DMS53 treated with DMSO at 0.1 percent for 48 hours (cell line): ENCODE results near the gene SRP9.

ENCODE experiments used
- DNase-seq: peaks from one replicate; lab custom pipeline; 2025; ENCODE audit not compliant: unreplicated experiment; lab: John Stamatoyannopoulos, UW

The SRP9 gene

DNA sequence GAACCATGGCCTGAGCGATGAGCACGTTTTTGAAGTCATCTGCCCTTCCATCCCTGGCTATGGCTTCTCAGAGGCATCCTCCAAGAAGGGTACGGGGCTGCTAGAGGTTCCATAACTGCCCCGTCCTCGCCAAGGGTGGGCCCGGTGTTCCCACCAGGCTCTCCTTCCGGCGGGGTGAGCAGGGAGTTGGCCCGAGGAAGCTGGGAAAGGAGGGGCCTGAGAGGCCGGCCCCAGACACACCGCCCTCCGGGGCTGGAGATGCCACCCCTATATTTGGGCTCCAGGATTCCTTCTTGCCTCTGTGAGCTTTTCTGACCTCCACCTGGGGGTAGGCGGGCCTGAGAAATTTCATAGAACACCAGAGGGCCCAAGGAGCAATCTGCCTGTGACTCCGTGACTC lies 61.2 kb downstream of the SRP9 start:
- DNase-seq, result no peak
